ELF-1 (cell line): Measurements from ENCODE around the gene B4GALT5.

Experiments used
- DNase-seq: peaks from one replicate; pipeline ENCODE4 v3.0.0-alpha.2; 2016; ENCODE audit warnings: low read depth, low spot score

The B4GALT5 gene

GRCh38 chr20:49607568-49607967 lies 106.1 kb downstream of the B4GALT5 start:
- no peak for DNase-seq

- DNase-seq: peak; percentile 67
Observed at GRCh38 chr20:49603209-49603627, 110.5 kb downstream of the B4GALT5 start.

GRCh38 chr20:49602345-49603208 lies 111.1 kb downstream of the B4GALT5 start:
- DNase-seq: no peak

GRCh38 chr20:49601153-49601924 lies 112.3 kb downstream of the B4GALT5 start:
- DNase-seq: no peak

- no peak for DNase-seq
Observed at GRCh38 chr20:49599746-49600113, 113.9 kb downstream of the B4GALT5 start.

- no peak for DNase-seq
Observed at GRCh38 chr20:49597825-49598395, 115.8 kb downstream of the B4GALT5 start.

GRCh38 chr20:49595811-49596561 lies 117.7 kb downstream of the B4GALT5 start:
- DNase-seq: no peak

- no peak for DNase-seq
Observed at GRCh38 chr20:49595346-49595745, 118.3 kb downstream of the B4GALT5 start.

GRCh38 chr20:49594931-49595315 lies 118.8 kb downstream of the B4GALT5 start:
- no peak for DNase-seq

- peak; percentile 44 for DNase-seq
Observed at GRCh38 chr20:49594143-49594930, 119.3 kb downstream of the B4GALT5 start.

GRCh38 chr20:49593466-49594142 lies 120.1 kb downstream of the B4GALT5 start:
- no peak for DNase-seq

GRCh38 chr20:49592120-49592519 lies 121.6 kb downstream of the B4GALT5 start:
- no peak for DNase-seq

- DNase-seq: no peak
Observed at GRCh38 chr20:49591217-49591865, 122.3 kb downstream of the B4GALT5 start.

- DNase-seq: no peak
Observed at GRCh38 chr20:49590163-49591017, 123.3 kb downstream of the B4GALT5 start.

- DNase-seq: no peak
Observed at GRCh38 chr20:49589747-49590146, 123.9 kb downstream of the B4GALT5 start.

GRCh38 chr20:49587111-49587570 lies 126.5 kb downstream of the B4GALT5 start:
- no peak for DNase-seq

GRCh38 chr20:49585585-49586245 lies 128.0 kb downstream of the B4GALT5 start:
- DNase-seq: no peak
